Measurements from ENCODE around the gene CAMK2D. TPM values are rescaled to one million over a fixed set of nuclear protein-coding genes. Genes with fewer than 3 reads are reported as not detected.

The CAMK2D gene
- total and polyA plus RNA-seq, 7 donors = 41.2 to 183 (median 83.8) TPM

- H3K4me1 ChIP-seq = peaks cover 28% of the 10 kb centered on the region
- no peak for TF ChIP-seq CTCF (IDR thresholded peaks at IDR 0.05)
- H3K9me3 ChIP-seq = peaks cover 6% of the 10 kb centered on the region
- H3K27ac ChIP-seq = peak overlapping the region; percentile 70
- intact Hi-C loops (cut with DNase I) = no loop called here
- no peak overlapping the region for H3K4me3 ChIP-seq
- no peaks in the 10 kb centered on the region for H3K27me3 ChIP-seq (ENCODE audit: insufficient read depth in 3 of 3, low read length in 2 of 3)
- no peak for DNase-seq
- no peak for ATAC-seq
- no peaks in the 10 kb centered on the region for H3K36me3 ChIP-seq (ENCODE audit: insufficient read depth in 1 of 2, low read depth in 1 of 2)
- 37 to 59% (median 49%) methylated on average over 4 of the region's 4 CpGs for WGBS, 3 donors
Measured at GRCh38 chr4:113447769-113448168, 313.8 kb downstream of the CAMK2D start.

GRCh38 chr4:113447061-113447460 lies 314.5 kb downstream of the CAMK2D start:
- Histone ChIP-seq H3K4me1 (peaks cover 28% of the 10 kb centered on the region), H3K4me3 (no peak overlapping the region), H3K9me3 (peaks cover 6% of the 10 kb centered on the region), H3K36me3 (ENCODE audit: insufficient read depth in 1 of 2, low read depth in 1 of 2) (no peaks in the 10 kb centered on the region), H3K27me3 (ENCODE audit: insufficient read depth in 3 of 3, low read length in 2 of 3) (no peaks in the 10 kb centered on the region), H3K27ac (peak overlapping the region; percentile 70)
- no peak for DNase-seq
- WGBS, 3 donors = 90 to 92% (median 91%) methylated on average over 3 of the region's 3 CpGs
- ATAC-seq = peak in 1 of 4 donors; percentile 14
- intact Hi-C loops (cut with DNase I) = no loop called here
- no peak for TF ChIP-seq CTCF (IDR thresholded peaks at IDR 0.05)

- H3K27ac ChIP-seq = peak overlapping the region; percentile 70
- intact Hi-C loops (cut with DNase I) = no loop called here
- peaks cover 28% of the 10 kb centered on the region for H3K4me1 ChIP-seq
- no peaks in the 10 kb centered on the region for H3K36me3 ChIP-seq (ENCODE audit: insufficient read depth in 1 of 2, low read depth in 1 of 2)
- H3K9me3 ChIP-seq = peaks cover 6% of the 10 kb centered on the region
- no peak overlapping the region for H3K4me3 ChIP-seq
- no peaks in the 10 kb centered on the region for H3K27me3 ChIP-seq (ENCODE audit: insufficient read depth in 3 of 3, low read length in 2 of 3)
- DNase-seq = no peak
- ATAC-seq = peak; percentile 27 to 50 (median 36)
- no peak for TF ChIP-seq CTCF (IDR thresholded peaks at IDR 0.05)
- WGBS, 3 donors = 51 to 66% (median 54%) methylated on average over 4 of the region's 4 CpGs
Measured at GRCh38 chr4:113446019-113446418, 315.5 kb downstream of the CAMK2D start.

- peaks cover 28% of the 10 kb centered on the region for H3K4me1 ChIP-seq
Measured at GRCh38 chr4:113445286-113445685, 316.3 kb downstream of the CAMK2D start.

More at GRCh38 chr4:113445286-113445685, 316.3 kb downstream of the CAMK2D start:
- intact Hi-C loops (cut with DNase I) = no loop called here
- H3K9me3 ChIP-seq = peaks cover 6% of the 10 kb centered on the region
- peak overlapping the region; percentile 70 for H3K27ac ChIP-seq
- 3 to 27% (median 9%) methylated on average over 5 of the region's 5 CpGs for WGBS, 3 donors
- H3K36me3 ChIP-seq (ENCODE audit: insufficient read depth in 1 of 2, low read depth in 1 of 2) = no peaks in the 10 kb centered on the region
- peak; percentile 80 to 88 (median 85) for ATAC-seq
- peak; percentile 51 to 68 for DNase-seq
- no peaks in the 10 kb centered on the region for H3K27me3 ChIP-seq (ENCODE audit: insufficient read depth in 3 of 3, low read length in 2 of 3)
- no peak overlapping the region for H3K4me3 ChIP-seq
- no peak for TF ChIP-seq CTCF (IDR thresholded peaks at IDR 0.05)

Data from psoas muscle (tissue), 8 donors.